HTR-8/SVneo (cell line): Measurements from ENCODE around the gene LARGE1.

ENCODE experiments used
- DNase-seq: peaks from one replicate; pipeline ENCODE4 v3.0.0; 2011; ENCODE audit warnings: low spot score, mixed read lengths; ENCODE audit not compliant: insufficient read length
- FAIRE-seq: peaks from 2 replicates; lab custom pipeline; 2011; peaks lifted over from hg19 to GRCh38; lab: Jason Lieb, UNC

Gene LARGE1

GRCh38 chr22:33519071-33519973 lies 401.0 kb downstream of the LARGE1 start:
- FAIRE-seq, result no peak
- DNase-seq, result no peak

GRCh38 chr22:33518405-33518804 lies 401.9 kb downstream of the LARGE1 start:
- FAIRE-seq, result no peak
- DNase-seq, result no peak

GRCh38 chr22:33515795-33516194 lies 404.5 kb downstream of the LARGE1 start:
- no peak for FAIRE-seq

GRCh38 chr22:33513388-33514338 lies 406.6 kb downstream of the LARGE1 start:
- DNase-seq (no peak), FAIRE-seq (no peak)

More at GRCh38 chr22:33515795-33516194, 404.5 kb downstream of the LARGE1 start:
- no peak for DNase-seq

GRCh38 chr22:33512908-33513307 lies 407.4 kb downstream of the LARGE1 start:
- DNase-seq (no peak), FAIRE-seq (no peak)

- DNase-seq, result no peak
- no peak for FAIRE-seq
Measured at GRCh38 chr22:33510429-33510904, 409.8 kb downstream of the LARGE1 start.

- FAIRE-seq, result no peak
- no peak for DNase-seq
Measured at GRCh38 chr22:33504941-33505625, 415.2 kb downstream of the LARGE1 start.

- FAIRE-seq, result no peak
Measured at GRCh38 chr22:33496112-33496511, 424.2 kb downstream of the LARGE1 start.

GRCh38 chr22:33493476-33494205 lies 426.6 kb downstream of the LARGE1 start:
- DNase-seq (no peak), FAIRE-seq (no peak)

More at GRCh38 chr22:33496112-33496511, 424.2 kb downstream of the LARGE1 start:
- DNase-seq, result no peak

GRCh38 chr22:33492210-33492651 lies 428.0 kb downstream of the LARGE1 start:
- DNase-seq (no peak), FAIRE-seq (no peak)

- FAIRE-seq (no peak), DNase-seq (no peak)
Measured at GRCh38 chr22:33487041-33487716, 433.1 kb downstream of the LARGE1 start.

GRCh38 chr22:33481550-33481949 lies 438.7 kb downstream of the LARGE1 start:
- FAIRE-seq (no peak), DNase-seq (no peak)

GRCh38 chr22:33477120-33478111 lies 442.9 kb downstream of the LARGE1 start:
- DNase-seq (no peak), FAIRE-seq (no peak)

- no peak for DNase-seq
- FAIRE-seq, result no peak
Measured at GRCh38 chr22:33476716-33477115, 443.6 kb downstream of the LARGE1 start.

GRCh38 chr22:33476206-33476605 lies 444.1 kb downstream of the LARGE1 start:
- DNase-seq, result no peak
- no peak for FAIRE-seq

GRCh38 chr22:33474587-33474986 lies 445.7 kb downstream of the LARGE1 start:
- DNase-seq, result no peak

GRCh38 chr22:33472462-33473344 lies 447.6 kb downstream of the LARGE1 start:
- no peak for FAIRE-seq
- no peak for DNase-seq

More at GRCh38 chr22:33474587-33474986, 445.7 kb downstream of the LARGE1 start:
- FAIRE-seq, result no peak
